Body of pancreas (tissue), 4 donors: Measurements from ENCODE around the gene GPHB5.

ENCODE experiments used
- POLR2A ChIP-seq, 3 donors: fragments of 450-650 bp; IDR thresholded peaks; one replicate each; pipeline ENCODE4 v1.6.1; 2016; ENCODE audit warnings: antibody characterized with exemption in 3 of 3, mild to moderate bottlenecking in 2 of 3
- TF ChIP-seq, protein P1 (sequence below), 7 experiments: fragments of 450-650 bp in 4 of 7; fragments of 200-600 bp in 3 of 7; sonication (generic) in 3 of 7; IDR thresholded peaks; one replicate each; pipeline ENCODE4 v1.5.1; 2016 to 2019; ENCODE audit warnings: antibody characterized with exemption in 7 of 7

DNA sequence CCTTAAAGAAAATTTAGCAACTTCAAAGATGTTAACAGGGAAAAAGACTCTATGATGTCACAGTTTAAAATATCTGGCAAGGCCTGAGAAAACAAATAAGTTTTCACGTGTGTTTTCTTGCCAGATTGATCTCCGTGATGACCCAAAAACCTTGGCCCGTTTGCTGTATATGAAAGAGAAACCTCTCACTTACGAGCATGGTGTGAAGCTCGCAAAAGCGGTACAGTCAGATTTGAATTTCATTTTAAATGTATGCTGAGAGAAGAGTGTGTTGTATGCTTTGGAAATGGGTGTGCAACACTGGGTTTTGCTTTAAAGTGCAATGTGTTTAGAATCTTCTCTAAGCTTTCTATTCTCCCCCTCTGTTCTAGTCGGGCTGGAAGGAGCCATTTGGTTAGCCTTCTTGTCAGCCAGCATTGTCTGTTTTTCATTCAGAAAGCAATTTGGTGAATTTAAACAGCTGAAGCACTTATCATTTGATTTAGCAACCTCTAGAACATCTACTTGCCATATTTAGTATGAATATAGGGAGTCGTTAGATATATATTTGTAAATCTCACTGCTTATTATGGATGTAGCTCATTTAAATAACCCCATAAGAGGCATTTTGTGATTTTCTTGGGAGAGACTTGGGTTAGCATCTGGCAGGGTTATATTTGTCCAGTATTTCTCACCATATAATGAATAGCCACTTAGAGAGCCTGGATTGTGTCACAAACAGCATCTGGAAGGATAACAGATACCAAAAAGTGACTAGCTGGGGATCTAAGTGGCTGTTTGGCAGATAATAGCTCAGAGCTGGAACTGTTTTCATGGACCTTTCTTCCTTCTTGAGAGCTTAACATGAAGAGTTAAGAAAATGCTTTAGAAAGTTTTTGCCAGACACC, 35.5 kb downstream of the GPHB5 start:
- TF ChIP-seq, protein P1, sequence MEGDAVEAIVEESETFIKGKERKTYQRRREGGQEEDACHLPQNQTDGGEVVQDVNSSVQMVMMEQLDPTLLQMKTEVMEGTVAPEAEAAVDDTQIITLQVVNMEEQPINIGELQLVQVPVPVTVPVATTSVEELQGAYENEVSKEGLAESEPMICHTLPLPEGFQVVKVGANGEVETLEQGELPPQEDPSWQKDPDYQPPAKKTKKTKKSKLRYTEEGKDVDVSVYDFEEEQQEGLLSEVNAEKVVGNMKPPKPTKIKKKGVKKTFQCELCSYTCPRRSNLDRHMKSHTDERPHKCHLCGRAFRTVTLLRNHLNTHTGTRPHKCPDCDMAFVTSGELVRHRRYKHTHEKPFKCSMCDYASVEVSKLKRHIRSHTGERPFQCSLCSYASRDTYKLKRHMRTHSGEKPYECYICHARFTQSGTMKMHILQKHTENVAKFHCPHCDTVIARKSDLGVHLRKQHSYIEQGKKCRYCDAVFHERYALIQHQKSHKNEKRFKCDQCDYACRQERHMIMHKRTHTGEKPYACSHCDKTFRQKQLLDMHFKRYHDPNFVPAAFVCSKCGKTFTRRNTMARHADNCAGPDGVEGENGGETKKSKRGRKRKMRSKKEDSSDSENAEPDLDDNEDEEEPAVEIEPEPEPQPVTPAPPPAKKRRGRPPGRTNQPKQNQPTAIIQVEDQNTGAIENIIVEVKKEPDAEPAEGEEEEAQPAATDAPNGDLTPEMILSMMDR (IDR thresholded peaks at IDR 0.05): no peak
- no peak for TF ChIP-seq POLR2A (IDR thresholded peaks at IDR 0.05)
